AG04450 (cell line): ENCODE results near the gene REST. TPM values are rescaled to one million over a fixed set of nuclear protein-coding genes. Genes with fewer than 3 reads are reported as not detected.
"Not testable (repeated sequence)": the region's sequence is repeated elsewhere in the genome, so short reads cannot be mapped to it uniquely, and the experiment has no call there.

Source experiments
- CTCF ChIA-PET: fragments of 300-600, 350-600 bp; formaldehyde crosslinking; extraction: SDS; loops from one replicate; lab custom pipeline; 2022; ENCODE audit warnings: antibody characterized with exemption, inconsistent platforms; lab: Charles Lee
- POLR2A ChIA-PET: fragments of 350-600 bp; formaldehyde crosslinking; extraction: SDS; loops from one replicate; lab custom pipeline; 2021; ENCODE audit warnings: antibody characterized with exemption, inconsistent platforms; lab: Yijun Ruan, JAX
- DNase-seq: peaks from one replicate; pipeline ENCODE4 v3.0.0-alpha.2; 2011; ENCODE audit warnings: low read depth, low spot score
- H3K27ac ChIP-seq: one replicate; pipeline ENCODE4 v1.5.1; 2012; ENCODE audit warnings: low read depth, low read length, control low read depth
- H3K27me3 ChIP-seq: one replicate; pipeline ENCODE4 v1.6.0; 2012; ENCODE audit warnings: low read length; ENCODE audit not compliant: control insufficient read depth, insufficient read depth
- H3K4me3 ChIP-seq: 2 replicates; pipeline ENCODE4 v1.5.1; 2011; ENCODE audit warnings: mild to moderate bottlenecking, low read depth, low read length, control low read depth
- H3K9me3 ChIP-seq: 2 replicates; pipeline ENCODE4 v1.5.1; 2012; ENCODE audit warnings: low read length; ENCODE audit not compliant: control insufficient read depth, insufficient read depth
- polyA plus RNA-seq: library from polyadenylated mRNA; depleted of rRNA; stranded (reverse); fragments of >200 nt; gene quantifications from 2 replicates; pipeline ENCODE4 v1.2.3, GENCODE V29; 2011
- TF ChIP-seq, protein P1 (sequence below): IDR thresholded peaks from 2 replicates; pipeline ENCODE4 v1.5.1; 2011; ENCODE audit warnings: low read depth, low read length, control low read depth, inconsistent platforms

The REST gene
- polyA plus RNA-seq, 1 experiment, result 30.6 TPM

DNA sequence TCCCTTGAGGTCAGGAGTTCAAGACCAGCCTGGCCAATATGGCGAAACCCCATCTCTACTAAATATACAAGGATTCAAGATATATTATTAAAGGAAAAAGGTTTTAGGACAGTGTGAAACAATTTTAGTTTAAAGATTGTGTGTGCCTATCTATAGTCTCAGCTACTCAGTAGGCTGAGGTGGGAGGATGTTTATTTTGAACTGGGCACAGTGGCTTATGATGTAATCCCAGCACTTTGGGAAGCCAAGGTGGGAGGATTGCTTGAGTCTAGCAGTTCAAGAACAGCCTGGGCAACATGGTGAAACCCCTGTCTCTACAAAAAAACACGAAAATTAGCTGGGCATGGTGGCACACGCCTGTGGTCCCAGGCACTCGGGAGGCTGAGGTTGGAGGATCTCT lies 31.4 kb upstream of the REST start:
- Histone ChIP-seq H3K4me3 (no peak overlapping the region), H3K27ac (no peak overlapping the region), H3K9me3 (no peaks in the 10 kb centered on the region), H3K27me3 (no peaks in the 10 kb centered on the region)
- TF ChIP-seq, protein P1, sequence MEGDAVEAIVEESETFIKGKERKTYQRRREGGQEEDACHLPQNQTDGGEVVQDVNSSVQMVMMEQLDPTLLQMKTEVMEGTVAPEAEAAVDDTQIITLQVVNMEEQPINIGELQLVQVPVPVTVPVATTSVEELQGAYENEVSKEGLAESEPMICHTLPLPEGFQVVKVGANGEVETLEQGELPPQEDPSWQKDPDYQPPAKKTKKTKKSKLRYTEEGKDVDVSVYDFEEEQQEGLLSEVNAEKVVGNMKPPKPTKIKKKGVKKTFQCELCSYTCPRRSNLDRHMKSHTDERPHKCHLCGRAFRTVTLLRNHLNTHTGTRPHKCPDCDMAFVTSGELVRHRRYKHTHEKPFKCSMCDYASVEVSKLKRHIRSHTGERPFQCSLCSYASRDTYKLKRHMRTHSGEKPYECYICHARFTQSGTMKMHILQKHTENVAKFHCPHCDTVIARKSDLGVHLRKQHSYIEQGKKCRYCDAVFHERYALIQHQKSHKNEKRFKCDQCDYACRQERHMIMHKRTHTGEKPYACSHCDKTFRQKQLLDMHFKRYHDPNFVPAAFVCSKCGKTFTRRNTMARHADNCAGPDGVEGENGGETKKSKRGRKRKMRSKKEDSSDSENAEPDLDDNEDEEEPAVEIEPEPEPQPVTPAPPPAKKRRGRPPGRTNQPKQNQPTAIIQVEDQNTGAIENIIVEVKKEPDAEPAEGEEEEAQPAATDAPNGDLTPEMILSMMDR, result no peak
- no peak for DNase-seq
- POLR2A ChIA-PET, result no interaction called here
- CTCF ChIA-PET, result no interaction called here

DNA sequence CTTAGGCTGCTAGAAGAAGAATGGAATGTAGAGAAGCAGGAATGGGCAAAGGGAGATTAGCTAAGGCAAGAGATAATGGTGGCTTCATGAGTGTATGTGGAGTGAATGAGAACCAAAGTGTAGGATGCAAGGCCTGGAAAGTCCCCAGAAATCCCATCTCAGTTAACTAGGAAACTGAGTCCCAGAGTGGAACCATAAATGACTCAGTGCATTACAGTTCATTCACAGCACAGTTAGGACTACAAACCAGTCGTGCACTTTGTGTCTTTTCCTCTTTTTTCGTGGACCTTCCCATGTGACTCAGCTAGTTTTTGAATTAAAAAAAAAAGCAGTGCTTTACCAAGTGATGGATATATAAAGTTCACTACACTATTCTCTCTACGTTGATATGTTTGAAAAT lies 27.7 kb upstream of the REST start:
- ChIA-PET POLR2A (no interaction called here), CTCF (no interaction called here)
- no peak for DNase-seq
- H3K4me3 ChIP-seq, result no peak overlapping the region
- H3K27me3 ChIP-seq, result no peaks in the 10 kb centered on the region
- TF ChIP-seq, protein P1, result no peak
- no peaks in the 10 kb centered on the region for H3K9me3 ChIP-seq
- no peak overlapping the region for H3K27ac ChIP-seq

GRCh38 chr4:56880572-56880971 lies 27.1 kb upstream of the REST start:
- Histone ChIP-seq H3K27ac (no peak overlapping the region), H3K9me3 (no peaks in the 10 kb centered on the region), H3K4me3 (no peak overlapping the region), H3K27me3 (no peaks in the 10 kb centered on the region)
- ChIA-PET POLR2A (no interaction called here), CTCF (no interaction called here)
- TF ChIP-seq, protein P1, result no peak
- DNase-seq, result no peak

DNA sequence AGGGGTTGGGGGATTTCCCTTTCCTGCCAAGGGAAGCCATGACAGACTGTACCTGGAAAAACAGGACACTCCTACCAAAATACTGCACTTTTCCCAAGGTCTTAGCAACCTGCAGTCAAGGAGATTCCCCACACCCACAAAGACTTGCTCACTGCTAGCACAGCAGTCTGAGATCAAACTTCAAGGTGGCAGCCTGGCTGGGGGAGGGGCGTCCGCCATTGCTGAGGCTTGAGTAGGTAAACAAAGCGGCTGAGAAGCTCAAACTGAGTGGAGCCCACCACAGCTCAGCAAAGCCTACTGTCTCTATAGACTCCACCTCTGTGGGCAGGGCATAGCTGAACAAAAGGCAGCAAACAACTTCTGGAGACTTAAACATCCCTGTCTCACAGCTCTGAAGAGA lies 23.2 kb upstream of the REST start:
- DNase-seq, H3K4me3 ChIP-seq, H3K27ac ChIP-seq, POLR2A ChIA-PET, H3K9me3 ChIP-seq, H3K27me3 ChIP-seq: not testable (repeated sequence)
- CTCF ChIA-PET, result interaction anchor here (0.6 kb wide), 1 partner anchor 10 kb away, joined by 4 read pairs; no protein-coding TSS in a partner anchor

- Histone ChIP-seq H3K27ac (no peak overlapping the region), H3K9me3 (no peaks in the 10 kb centered on the region), H3K4me3 (no peak overlapping the region), H3K27me3 (no peaks in the 10 kb centered on the region)
- no peak for DNase-seq
- CTCF ChIA-PET, result no interaction called here
- TF ChIP-seq, protein P1, result no peak
- POLR2A ChIA-PET, result no interaction called here
Observed at GRCh38 chr4:56892691-56893090, 15.0 kb upstream of the REST start.

DNA sequence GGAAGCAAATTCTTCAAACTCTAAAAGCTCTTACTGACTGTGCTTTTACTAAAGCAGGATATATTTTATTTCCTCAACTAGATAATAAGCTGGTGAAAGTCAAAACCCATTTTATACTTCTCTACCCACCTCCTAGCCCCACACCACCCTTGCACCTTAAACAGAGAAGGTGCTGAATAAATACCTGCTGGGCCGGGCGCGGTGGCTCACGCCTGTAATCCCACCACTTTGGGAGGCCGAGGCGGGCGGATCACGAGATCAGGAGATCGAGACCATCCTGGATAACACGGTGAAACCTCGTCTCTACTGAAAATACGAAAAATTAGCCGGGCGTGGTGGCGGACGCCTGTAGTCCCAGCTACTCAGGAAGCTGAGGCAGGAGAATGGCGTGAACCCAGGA lies 9.9 kb upstream of the REST start:
- H3K9me3 ChIP-seq, POLR2A ChIA-PET, CTCF ChIA-PET, H3K27me3 ChIP-seq, H3K27ac ChIP-seq, H3K4me3 ChIP-seq, DNase-seq: not testable (repeated sequence)

DNA sequence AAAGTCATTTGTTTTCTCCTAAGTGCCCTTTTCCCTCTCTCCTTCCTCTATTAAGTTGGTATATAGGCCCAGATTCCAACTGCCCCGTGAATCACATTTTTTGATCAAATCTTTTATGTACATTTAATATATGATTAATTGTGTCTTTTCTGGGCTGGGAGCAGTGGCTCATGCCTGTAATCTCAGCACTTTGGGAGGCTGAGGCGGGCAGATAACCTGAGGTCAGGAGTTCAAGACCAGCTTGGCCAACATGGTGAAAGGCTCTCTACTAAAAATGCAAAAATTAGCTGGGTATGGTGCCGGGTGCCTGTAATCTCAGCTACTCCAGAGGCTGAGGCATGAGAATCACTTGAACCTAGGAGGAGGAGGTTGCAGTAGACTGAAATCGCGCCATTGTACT lies 7.5 kb upstream of the REST start:
- CTCF ChIA-PET, H3K27me3 ChIP-seq, H3K27ac ChIP-seq, POLR2A ChIA-PET, H3K9me3 ChIP-seq, H3K4me3 ChIP-seq, DNase-seq: not testable (repeated sequence)
